GM23338 (cell line): ENCODE results near the gene MAP1B. TPM values are rescaled to one million over a fixed set of nuclear protein-coding genes. Genes with fewer than 3 reads are reported as not detected.

ENCODE experiments used
- ATAC-seq: fragments of 200-7000 bp; cut with Tn5 transposase; 3 replicates; pipeline ENCODE4 v1.9.1; 2020
- DNase-seq: peaks from one replicate; pipeline ENCODE4 v3.0.0-alpha.2; 2015; ENCODE audit warnings: low spot score
- H2AFZ ChIP-seq: fragments of 200-600 bp; sonication (generic); 2 replicates; pipeline ENCODE4 v1.8.0; 2016; ENCODE audit warnings: antibody characterized with exemption, mild to moderate bottlenecking, moderate library complexity
- H3F3A ChIP-seq: fragments of 200-600 bp; sonication (generic); replicated peaks from 2 replicates; pipeline ENCODE4 v1.8.0; 2017; ENCODE audit warnings: antibody characterized with exemption, mixed run types, low read depth
- H3K27ac ChIP-seq: fragments of 200-600 bp; sonication (generic); 2 replicates; pipeline ENCODE4 v1.6.1; 2016; ENCODE audit warnings: low read depth
- H3K27me3 ChIP-seq: fragments of 200-600 bp; sonication (generic); 2 replicates; pipeline ENCODE4 v1.8.0; 2016; ENCODE audit warnings: mild to moderate bottlenecking, mixed run types, moderate library complexity; ENCODE audit not compliant: insufficient read depth
- H3K36me3 ChIP-seq: fragments of 200-600 bp; sonication (generic); 2 replicates; pipeline ENCODE4 v1.8.0; 2016; ENCODE audit warnings: mild to moderate bottlenecking; ENCODE audit not compliant: insufficient read depth
- H3K4me1 ChIP-seq: fragments of 200-600 bp; sonication (generic); 2 replicates; pipeline ENCODE4 v1.8.0; 2016; ENCODE audit warnings: mild to moderate bottlenecking, moderate library complexity; ENCODE audit not compliant: insufficient read depth
- H3K4me2 ChIP-seq: fragments of 200-600 bp; sonication (generic); 2 replicates; pipeline ENCODE4 v1.7.1; 2017; ENCODE audit warnings: mixed run types
- H3K4me3 ChIP-seq: fragments of 200-600 bp; sonication (generic); 2 replicates; pipeline ENCODE4 v1.6.1; 2016; ENCODE audit warnings: mixed run types
- H3K79me2 ChIP-seq: fragments of 200-600 bp; sonication (generic); replicated peaks from 2 replicates; pipeline ENCODE4 v1.8.0; 2017; ENCODE audit warnings: mild to moderate bottlenecking; ENCODE audit not compliant: insufficient read depth
- H3K9me2 ChIP-seq: fragments of 200-600 bp; sonication (generic); 2 replicates; pipeline ENCODE4 v1.8.0; 2017; ENCODE audit not compliant: insufficient read depth
- H4K20me1 ChIP-seq: fragments of 200-600 bp; sonication (generic); replicated peaks from 2 replicates; pipeline ENCODE4 v1.8.0; 2017; ENCODE audit warnings: mild to moderate bottlenecking; ENCODE audit not compliant: insufficient read depth
- H3K27ac Mint-ChIP-seq: 2 replicates; pipeline ENCODE4 v1.8.0; 2020; ENCODE audit warnings: inconsistent platforms, mild to moderate bottlenecking, moderate library complexity, mixed read lengths
- H3K27me3 Mint-ChIP-seq: 3 replicates; pipeline ENCODE4 v1.8.0; 2022; ENCODE audit warnings: low read depth, mild to moderate bottlenecking, moderate library complexity, mixed read lengths, inconsistent platforms; ENCODE audit not compliant: insufficient read depth, poor library complexity
- H3K36me3 Mint-ChIP-seq: 3 replicates; pipeline ENCODE4 v1.8.0; 2021; ENCODE audit warnings: low read depth, mild to moderate bottlenecking, inconsistent platforms, moderate library complexity, mixed read lengths
- H3K4me1 Mint-ChIP-seq: 3 replicates; pipeline ENCODE4 v1.8.0; 2020; ENCODE audit warnings: mild to moderate bottlenecking, inconsistent platforms, mixed read lengths
- H3K4me3 Mint-ChIP-seq: 3 replicates; pipeline ENCODE4 v1.8.0; 2021; ENCODE audit warnings: moderate library complexity, mild to moderate bottlenecking, inconsistent platforms, mixed read lengths
- H3K9me3 Mint-ChIP-seq: 3 replicates; pipeline ENCODE4 v1.8.0; 2020; ENCODE audit warnings: moderate library complexity, mild to moderate bottlenecking, inconsistent platforms, mixed read lengths
- CREB1 ChIP-seq: fragments of 250-450 bp; sonication (Bioruptor Pico); IDR thresholded peaks from 2 replicates; pipeline ENCODE4 v1.5.0; 2020; ENCODE audit warnings: low read depth, mild to moderate bottlenecking, moderate library complexity
- EZH2 ChIP-seq: fragments of 200-600 bp; sonication (generic); IDR thresholded peaks from one replicate; pipeline ENCODE4 v1.8.0; 2017; ENCODE audit warnings: antibody characterized with exemption, mild to moderate bottlenecking, low read depth; ENCODE audit not compliant: unreplicated experiment
- EZH2phosphoT487 ChIP-seq: fragments of 200-600 bp; sonication (generic); IDR thresholded peaks from one replicate; pipeline ENCODE4 v1.8.1; 2018; ENCODE audit warnings: antibody characterized with exemption; ENCODE audit not compliant: unreplicated experiment
- JUNB ChIP-seq: IDR thresholded peaks from one replicate; pipeline ENCODE4 v1.6.1; 2016; ENCODE audit warnings: antibody characterized with exemption; ENCODE audit not compliant: unreplicated experiment
- POLR2AphosphoS5 ChIP-seq: IDR thresholded peaks from 2 replicates; pipeline ENCODE4 v1.6.1; 2016; ENCODE audit warnings: antibody characterized with exemption, low read depth
- ZNF114 ChIP-seq: fragments of 250-450 bp; sonication (Bioruptor Pico); IDR thresholded peaks from 2 replicates; pipeline ENCODE4 v1.5.0; 2020; ENCODE audit warnings: mild to moderate bottlenecking, moderate library complexity
- ZNF331 ChIP-seq: fragments of 250-450 bp; sonication (Bioruptor Pico); IDR thresholded peaks from 2 replicates; pipeline ENCODE4 v1.5.0; 2020; ENCODE audit warnings: low read depth, mild to moderate bottlenecking, moderate library complexity
- long read RNA-seq: library from polyadenylated mRNA; unstranded; transcript quantifications from one replicate; pipeline ENCODE4 v2.0.0, GENCODE V29; 2020; ENCODE audit not compliant: unreplicated experiment
- polyA plus RNA-seq: library from polyadenylated mRNA; unstranded; fragments of >200 nt; fragmentation: Nextera tagmentation; extraction: Ambion mirVana; gene quantifications from 2 replicates; pipeline ENCODE4 v1.2.1, GENCODE V29; 2016
- total RNA-seq: library from RNA; depleted of rRNA; stranded (reverse); fragments of >200 nt; shearing (Covaris generic); gene quantifications from 2 replicates; pipeline ENCODE4 v1.2.3, GENCODE V29; 2014; rRNA removed
- TF ChIP-seq, protein P1 (sequence below): IDR thresholded peaks from 2 replicates; pipeline ENCODE4 v1.6.1; 2016; ENCODE audit warnings: antibody characterized with exemption
- TF ChIP-seq, protein P2 (sequence below), 2 experiments: fragments of 200-600 bp in 1 of 2; sonication (generic) in 1 of 2; conservative IDR thresholded peaks; 2 replicates each; pipeline versions ENCODE4 v1.5.1 to v1.6.1; 2016 to 2017; ENCODE audit warnings: antibody characterized with exemption in 2 of 2, low read depth in 2 of 2, mild to moderate bottlenecking in 2 of 2, moderate library complexity in 1 of 2
- TF ChIP-seq, protein P3 (sequence below): fragments of 250-450 bp; sonication (Bioruptor Pico); IDR thresholded peaks from 2 replicates; pipeline ENCODE4 v1.5.0; 2020; ENCODE audit warnings: mild to moderate bottlenecking, moderate library complexity

MAP1B gene
- 111 and 263 TPM in 2 replicates for total RNA-seq
- 114 and 148 TPM in 2 replicates for polyA plus RNA-seq
- long read RNA-seq, partial matches to known transcripts, result 63 of 67 reads
- long read RNA-seq, other reads (novel, unspliced or antisense), result 3 of 67 reads

DNA sequence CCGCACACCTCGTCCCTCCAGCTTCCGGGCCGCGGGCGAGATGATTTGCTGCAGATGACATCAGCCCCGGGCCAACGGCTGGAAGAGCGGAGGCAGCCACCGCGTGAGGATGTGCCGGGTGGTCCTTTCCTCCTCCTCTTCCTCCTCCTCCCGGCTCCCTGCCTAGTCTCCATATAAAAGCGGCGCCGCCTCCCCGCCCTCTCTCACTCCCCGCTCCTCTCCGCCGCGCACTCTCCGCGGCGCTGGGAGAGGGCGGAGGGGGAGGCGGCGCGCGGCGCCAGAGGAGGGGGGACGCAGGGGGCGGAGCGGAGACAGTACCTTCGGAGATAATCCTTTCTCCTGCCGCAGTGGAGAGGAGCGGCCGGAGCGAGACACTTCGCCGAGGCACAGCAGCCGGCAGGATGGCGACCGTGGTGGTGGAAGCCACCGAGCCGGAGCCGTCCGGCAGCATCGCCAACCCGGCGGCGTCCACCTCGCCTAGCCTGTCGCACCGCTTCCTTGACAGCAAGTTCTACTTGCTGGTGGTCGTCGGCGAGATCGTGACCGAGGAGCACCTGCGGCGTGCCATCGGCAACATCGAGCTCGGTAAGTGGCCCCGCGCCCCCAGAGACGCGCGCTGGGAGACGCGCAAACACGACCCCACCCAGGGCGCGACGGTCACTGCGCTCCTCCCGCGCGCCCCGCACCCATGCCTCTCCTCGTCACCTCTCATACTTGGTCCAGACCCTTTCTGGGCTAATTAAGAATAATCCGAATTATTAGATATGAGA is at the start of gene MAP1B:
TSS of gene MAP1B (plus strand) at position 345 of the 770 bp plus-strand sequence. CDS start at position 402, 57 bp downstream.
- Histone ChIP-seq H3K4me3 (peak within 1 kb of the TSS; percentile 90), H3K36me3 (no peaks in the 10 kb centered on the region), H3K4me1 (peaks cover 29% of the 10 kb centered on the region), H3K27ac (peak within 1 kb of the TSS; percentile 93), H3K4me2 (peak within 1 kb of the TSS; percentile 84), H4K20me1 (no peaks in the 10 kb centered on the region), H3K79me2 (peaks cover 37% of the 10 kb centered on the region), H3K27me3 (no peaks in the 10 kb centered on the region), H3F3A (no peaks in the 10 kb centered on the region), H2AFZ (peak within 1 kb of the TSS; percentile 85), H3K9me2 (0 out of 2 replicates have a peak, but pooled peaks cover 9% of the 10 kb centered on the region)
- peak; percentile 56 for TF ChIP-seq CREB1 (CRISPR knock-in tag)
- TF ChIP-seq ZNF114, result no peak
- TF ChIP-seq, protein P1, sequence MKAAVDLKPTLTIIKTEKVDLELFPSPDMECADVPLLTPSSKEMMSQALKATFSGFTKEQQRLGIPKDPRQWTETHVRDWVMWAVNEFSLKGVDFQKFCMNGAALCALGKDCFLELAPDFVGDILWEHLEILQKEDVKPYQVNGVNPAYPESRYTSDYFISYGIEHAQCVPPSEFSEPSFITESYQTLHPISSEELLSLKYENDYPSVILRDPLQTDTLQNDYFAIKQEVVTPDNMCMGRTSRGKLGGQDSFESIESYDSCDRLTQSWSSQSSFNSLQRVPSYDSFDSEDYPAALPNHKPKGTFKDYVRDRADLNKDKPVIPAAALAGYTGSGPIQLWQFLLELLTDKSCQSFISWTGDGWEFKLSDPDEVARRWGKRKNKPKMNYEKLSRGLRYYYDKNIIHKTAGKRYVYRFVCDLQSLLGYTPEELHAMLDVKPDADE, result peak; percentile 62; the same call in 1 of the 2 replicates
- no peak for TF ChIP-seq EZH2
- TF ChIP-seq POLR2AphosphoS5, result peak; percentile 67
- no peak for TF ChIP-seq ZNF331 (CRISPR knock-in tag)
- TF ChIP-seq, protein P2, sequence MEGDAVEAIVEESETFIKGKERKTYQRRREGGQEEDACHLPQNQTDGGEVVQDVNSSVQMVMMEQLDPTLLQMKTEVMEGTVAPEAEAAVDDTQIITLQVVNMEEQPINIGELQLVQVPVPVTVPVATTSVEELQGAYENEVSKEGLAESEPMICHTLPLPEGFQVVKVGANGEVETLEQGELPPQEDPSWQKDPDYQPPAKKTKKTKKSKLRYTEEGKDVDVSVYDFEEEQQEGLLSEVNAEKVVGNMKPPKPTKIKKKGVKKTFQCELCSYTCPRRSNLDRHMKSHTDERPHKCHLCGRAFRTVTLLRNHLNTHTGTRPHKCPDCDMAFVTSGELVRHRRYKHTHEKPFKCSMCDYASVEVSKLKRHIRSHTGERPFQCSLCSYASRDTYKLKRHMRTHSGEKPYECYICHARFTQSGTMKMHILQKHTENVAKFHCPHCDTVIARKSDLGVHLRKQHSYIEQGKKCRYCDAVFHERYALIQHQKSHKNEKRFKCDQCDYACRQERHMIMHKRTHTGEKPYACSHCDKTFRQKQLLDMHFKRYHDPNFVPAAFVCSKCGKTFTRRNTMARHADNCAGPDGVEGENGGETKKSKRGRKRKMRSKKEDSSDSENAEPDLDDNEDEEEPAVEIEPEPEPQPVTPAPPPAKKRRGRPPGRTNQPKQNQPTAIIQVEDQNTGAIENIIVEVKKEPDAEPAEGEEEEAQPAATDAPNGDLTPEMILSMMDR (conservative IDR thresholded peaks at IDR 0.05; ENCODE audit: low read depth in 2 of 2), result no peak
- TF ChIP-seq, protein P3, sequence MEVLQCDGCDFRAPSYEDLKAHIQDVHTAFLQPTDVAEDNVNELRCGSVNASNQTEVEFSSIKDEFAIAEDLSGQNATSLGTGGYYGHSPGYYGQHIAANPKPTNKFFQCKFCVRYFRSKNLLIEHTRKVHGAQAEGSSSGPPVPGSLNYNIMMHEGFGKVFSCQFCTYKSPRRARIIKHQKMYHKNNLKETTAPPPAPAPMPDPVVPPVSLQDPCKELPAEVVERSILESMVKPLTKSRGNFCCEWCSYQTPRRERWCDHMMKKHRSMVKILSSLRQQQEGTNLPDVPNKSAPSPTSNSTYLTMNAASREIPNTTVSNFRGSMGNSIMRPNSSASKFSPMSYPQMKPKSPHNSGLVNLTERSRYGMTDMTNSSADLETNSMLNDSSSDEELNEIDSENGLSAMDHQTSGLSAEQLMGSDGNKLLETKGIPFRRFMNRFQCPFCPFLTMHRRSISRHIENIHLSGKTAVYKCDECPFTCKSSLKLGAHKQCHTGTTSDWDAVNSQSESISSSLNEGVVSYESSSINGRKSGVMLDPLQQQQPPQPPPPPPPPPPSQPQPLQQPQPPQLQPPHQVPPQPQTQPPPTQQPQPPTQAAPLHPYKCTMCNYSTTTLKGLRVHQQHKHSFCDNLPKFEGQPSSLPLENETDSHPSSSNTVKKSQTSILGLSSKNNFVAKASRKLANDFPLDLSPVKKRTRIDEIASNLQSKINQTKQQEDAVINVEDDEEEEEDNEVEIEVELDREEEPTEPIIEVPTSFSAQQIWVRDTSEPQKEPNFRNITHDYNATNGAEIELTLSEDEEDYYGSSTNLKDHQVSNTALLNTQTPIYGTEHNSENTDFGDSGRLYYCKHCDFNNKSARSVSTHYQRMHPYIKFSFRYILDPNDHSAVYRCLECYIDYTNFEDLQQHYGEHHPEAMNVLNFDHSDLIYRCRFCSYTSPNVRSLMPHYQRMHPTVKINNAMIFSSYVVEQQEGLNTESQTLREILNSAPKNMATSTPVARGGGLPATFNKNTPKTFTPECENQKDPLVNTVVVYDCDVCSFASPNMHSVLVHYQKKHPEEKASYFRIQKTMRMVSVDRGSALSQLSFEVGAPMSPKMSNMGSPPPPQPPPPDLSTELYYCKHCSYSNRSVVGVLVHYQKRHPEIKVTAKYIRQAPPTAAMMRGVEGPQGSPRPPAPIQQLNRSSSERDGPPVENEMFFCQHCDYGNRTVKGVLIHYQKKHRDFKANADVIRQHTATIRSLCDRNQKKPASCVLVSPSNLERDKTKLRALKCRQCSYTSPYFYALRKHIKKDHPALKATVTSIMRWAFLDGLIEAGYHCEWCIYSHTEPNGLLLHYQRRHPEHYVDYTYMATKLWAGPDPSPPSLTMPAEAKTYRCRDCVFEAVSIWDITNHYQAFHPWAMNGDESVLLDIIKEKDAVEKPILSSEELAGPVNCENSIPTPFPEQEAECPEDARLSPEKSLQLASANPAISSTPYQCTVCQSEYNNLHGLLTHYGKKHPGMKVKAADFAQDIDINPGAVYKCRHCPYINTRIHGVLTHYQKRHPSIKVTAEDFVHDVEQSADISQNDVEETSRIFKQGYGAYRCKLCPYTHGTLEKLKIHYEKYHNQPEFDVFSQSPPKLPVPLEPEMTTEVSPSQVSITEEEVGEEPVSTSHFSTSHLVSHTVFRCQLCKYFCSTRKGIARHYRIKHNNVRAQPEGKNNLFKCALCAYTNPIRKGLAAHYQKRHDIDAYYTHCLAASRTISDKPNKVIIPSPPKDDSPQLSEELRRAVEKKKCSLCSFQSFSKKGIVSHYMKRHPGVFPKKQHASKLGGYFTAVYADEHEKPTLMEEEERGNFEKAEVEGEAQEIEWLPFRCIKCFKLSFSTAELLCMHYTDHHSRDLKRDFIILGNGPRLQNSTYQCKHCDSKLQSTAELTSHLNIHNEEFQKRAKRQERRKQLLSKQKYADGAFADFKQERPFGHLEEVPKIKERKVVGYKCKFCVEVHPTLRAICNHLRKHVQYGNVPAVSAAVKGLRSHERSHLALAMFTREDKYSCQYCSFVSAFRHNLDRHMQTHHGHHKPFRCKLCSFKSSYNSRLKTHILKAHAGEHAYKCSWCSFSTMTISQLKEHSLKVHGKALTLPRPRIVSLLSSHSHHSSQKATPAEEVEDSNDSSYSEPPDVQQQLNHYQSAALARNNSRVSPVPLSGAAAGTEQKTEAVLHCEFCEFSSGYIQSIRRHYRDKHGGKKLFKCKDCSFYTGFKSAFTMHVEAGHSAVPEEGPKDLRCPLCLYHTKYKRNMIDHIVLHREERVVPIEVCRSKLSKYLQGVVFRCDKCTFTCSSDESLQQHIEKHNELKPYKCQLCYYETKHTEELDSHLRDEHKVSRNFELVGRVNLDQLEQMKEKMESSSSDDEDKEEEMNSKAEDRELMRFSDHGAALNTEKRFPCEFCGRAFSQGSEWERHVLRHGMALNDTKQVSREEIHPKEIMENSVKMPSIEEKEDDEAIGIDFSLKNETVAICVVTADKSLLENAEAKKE, result no peak
- no peak for TF ChIP-seq JUNB
- TF ChIP-seq EZH2phosphoT487, result no peak
- Mint-ChIP-seq H3K27ac (peak within 1 kb of the TSS; percentile 94), H3K9me3 (no peaks in the 10 kb centered on the region; the same call in 2 of the 3 replicates), H3K4me3 (peak within 1 kb of the TSS; percentile 93), H3K27me3 (peaks cover 14% of the 10 kb centered on the region), H3K36me3 (peaks cover 22% of the 10 kb centered on the region; the same call in 2 of the 3 replicates), H3K4me1 (peaks cover 38% of the 10 kb centered on the region)
- ATAC-seq (peak; percentile 75), DNase-seq (peak; percentile 98)
